Activated CD4-positive, CD25-positive, alpha-beta regulatory T cell treated with anti-CD3 and anti-CD28 coated beads, Interleukin-2, amount 50 U/mL, for 24 hours (primary cell): ENCODE data around the gene WIZ.

Source experiments
- ATAC-seq, 2 donors: fragments of 150-1000 bp; cut with Tn5 transposase; one replicate each; pipeline ENCODE4 v1.10.0; 2021; ENCODE audit warnings: mild to moderate bottlenecking in 1 of 2, moderate library complexity in 1 of 2

WIZ gene

DNA sequence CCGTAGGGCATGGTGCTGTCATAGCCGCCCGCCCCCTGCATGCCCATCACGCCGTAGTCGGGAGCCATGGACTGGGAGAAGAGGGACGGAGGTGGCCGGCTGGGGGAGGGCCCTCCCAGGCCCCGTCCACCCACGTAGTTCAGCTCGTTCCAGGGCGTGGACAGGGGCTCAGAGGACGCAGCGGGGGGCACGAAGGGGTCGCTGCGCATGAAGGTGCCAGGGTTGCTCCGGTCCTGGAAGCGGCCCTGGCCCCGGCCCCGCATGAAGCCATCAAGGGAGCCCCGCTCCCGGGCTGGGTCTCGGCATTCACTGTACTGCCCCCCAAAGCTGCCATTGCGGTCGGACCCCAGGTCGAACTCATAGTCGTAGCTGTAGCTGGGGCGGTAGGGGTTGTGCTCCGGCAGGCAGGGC is 76.9 kb downstream of the WIZ start:
- ATAC-seq, result no peak

DNA sequence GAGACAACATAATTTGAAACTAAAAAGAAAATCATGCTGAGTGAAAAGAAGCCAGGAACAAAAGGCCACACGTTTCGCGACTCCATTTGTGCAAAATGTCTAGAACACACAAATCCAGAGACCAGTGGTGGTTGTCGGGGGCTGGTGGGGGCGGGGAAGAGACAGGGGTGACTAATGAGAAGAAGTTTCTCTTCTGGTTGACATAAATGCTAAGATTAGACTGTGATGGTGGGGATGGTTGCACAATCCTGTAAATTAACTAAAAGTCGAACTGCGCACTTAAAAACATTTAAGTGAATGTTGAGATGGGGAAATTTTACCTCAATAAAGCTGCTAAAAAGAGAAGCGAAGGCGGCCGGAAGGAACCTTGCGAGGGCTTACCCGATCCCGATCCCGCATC is 77.3 kb downstream of the WIZ start:
- no peak for ATAC-seq

DNA sequence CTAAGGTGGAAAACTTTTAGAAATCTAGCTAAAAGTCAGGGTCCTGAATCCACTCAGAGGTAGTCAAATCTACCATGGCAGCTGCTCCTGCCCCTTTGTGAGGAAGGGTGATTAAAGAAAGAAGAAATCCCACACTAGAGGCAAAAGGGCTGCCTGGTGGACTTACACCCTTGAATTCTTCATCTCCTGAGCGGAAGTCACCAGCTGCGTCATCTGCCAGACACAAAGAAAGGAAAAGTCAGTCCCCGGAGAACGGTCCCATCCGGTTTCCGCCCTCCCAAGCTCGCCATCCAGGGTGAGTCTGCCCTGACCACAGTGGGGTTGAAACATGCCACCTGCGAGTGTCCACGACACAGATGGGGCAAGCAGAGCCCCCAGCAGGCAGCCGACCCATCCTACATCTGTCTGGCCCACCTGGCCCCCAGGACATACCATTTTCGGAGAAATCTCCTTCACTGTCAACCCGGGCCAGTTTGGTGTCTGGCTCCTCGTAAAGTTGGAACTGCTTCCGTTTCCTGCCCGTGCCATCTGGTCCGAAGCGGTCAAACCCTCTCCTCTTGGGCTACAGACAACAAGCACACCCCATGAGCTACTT is 77.9 kb downstream of the WIZ start:
- ATAC-seq, result no peak

DNA sequence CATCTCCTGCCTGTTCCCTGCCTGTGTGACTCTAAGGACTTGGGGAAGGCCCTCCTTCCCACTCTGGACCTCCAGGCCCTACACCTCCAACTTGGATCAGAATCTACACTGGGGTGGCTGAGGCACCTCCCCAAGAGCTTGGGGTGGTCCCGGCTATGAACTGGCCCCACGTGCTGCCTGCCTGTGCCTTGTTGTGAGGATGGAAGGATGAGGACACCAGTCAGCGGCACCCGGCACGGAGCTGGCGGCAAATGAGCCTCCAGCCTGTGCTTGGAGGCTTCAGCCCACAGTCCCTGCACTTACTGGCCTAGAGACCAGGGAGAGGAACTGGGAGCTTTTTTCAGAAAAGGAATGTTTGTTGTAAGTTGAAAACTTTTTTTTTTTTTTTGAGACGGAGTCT is 78.6 kb downstream of the WIZ start:
- ATAC-seq, result no peak
